ENCODE data around the gene OR7G2.

DNA sequence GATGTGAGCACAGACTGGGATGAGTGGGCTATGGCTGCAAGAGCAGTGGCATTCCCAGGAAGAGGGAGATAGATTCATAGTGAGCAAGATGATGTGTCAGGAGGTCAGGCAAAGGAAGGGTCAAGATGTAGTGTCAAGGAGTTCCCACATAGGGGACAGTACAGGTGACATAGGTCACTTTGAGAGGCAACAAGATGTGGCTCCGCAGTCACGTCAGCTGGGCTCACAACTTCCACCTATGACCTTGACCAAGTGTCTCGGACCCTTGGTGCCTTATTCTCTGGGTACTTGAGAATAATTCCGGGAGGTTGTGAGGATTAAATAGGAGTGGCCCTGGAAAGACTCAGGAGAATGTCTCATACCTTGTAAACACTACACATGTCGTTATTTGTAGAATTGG is 43.4 kb upstream of the OR7G2 start:
- TF ChIP-seq YY1 (IDR thresholded peaks at IDR 0.05; ENCODE audit: insufficient read depth, insufficient read length) (no peak), ZNF274 (IDR thresholded peaks at IDR 0.05; ENCODE audit: low read depth, low read length) (no peak)
